H9 (cell line): ENCODE measurements around the gene PPP1CA. TPM values are rescaled to one million over a fixed set of nuclear protein-coding genes. Genes with fewer than 3 reads are reported as not detected.
A peak's percentile ranks its signal among the peaks of the same experiment; 100 is the strongest.

Source experiments
- DNase-seq: peaks from one replicate; pipeline ENCODE4 v3.0.0-alpha.2; 2017
- H2AFZ ChIP-seq: one replicate; pipeline ENCODE4 v1.6.1; 2013; ENCODE audit warnings: mild to moderate bottlenecking, low read length, control low read depth, moderate library complexity
- H2AK5ac ChIP-seq: 2 replicates; pipeline ENCODE4 v1.6.1; 2013; ENCODE audit warnings: low read length, control low read depth, mixed read lengths; ENCODE audit not compliant: insufficient read length
- H2BK120ac ChIP-seq: one replicate; pipeline ENCODE4 v1.6.1; 2013; ENCODE audit warnings: low read depth, mild to moderate bottlenecking, low read length, control low read depth, inconsistent platforms; ENCODE audit not compliant: poor library complexity, severe bottlenecking
- H2BK12ac ChIP-seq: 2 replicates; pipeline ENCODE4 v1.6.1; 2013; ENCODE audit warnings: low read length, control low read depth, mixed read lengths, low read depth; ENCODE audit not compliant: insufficient read length
- H2BK15ac ChIP-seq: 2 replicates; pipeline ENCODE4 v1.6.1; 2013; ENCODE audit warnings: low read depth, low read length, control low read depth
- H2BK20ac ChIP-seq: one replicate; pipeline ENCODE4 v1.6.1; 2013; ENCODE audit warnings: low read depth, mild to moderate bottlenecking, low read length, control low read depth, inconsistent platforms; ENCODE audit not compliant: poor library complexity, severe bottlenecking
- H2BK5ac ChIP-seq: 2 replicates; pipeline ENCODE4 v1.6.1; 2013; ENCODE audit warnings: low read length, control low read depth, mixed read lengths; ENCODE audit not compliant: insufficient read length
- H3K14ac ChIP-seq: 2 replicates; pipeline ENCODE4 v1.6.1; 2013; ENCODE audit warnings: low read length, control low read depth; ENCODE audit not compliant: insufficient read depth
- H3K18ac ChIP-seq: 2 replicates; pipeline ENCODE4 v1.6.1; 2013; ENCODE audit warnings: low read depth, mild to moderate bottlenecking, mixed read lengths, low read length, control low read depth; ENCODE audit not compliant: insufficient read length
- H3K23ac ChIP-seq: 2 replicates; pipeline ENCODE4 v1.6.1; 2013; ENCODE audit warnings: low read length, control low read depth, mixed read lengths, low read depth; ENCODE audit not compliant: insufficient read length
- H3K23me2 ChIP-seq: 2 replicates; pipeline ENCODE4 v1.6.1; 2013; ENCODE audit warnings: low read depth, mild to moderate bottlenecking, mixed read lengths, low read length, control low read depth; ENCODE audit not compliant: insufficient read length, poor library complexity, severe bottlenecking
- H3K27ac ChIP-seq: 2 replicates; pipeline ENCODE4 v1.5.1; 2013; ENCODE audit warnings: low read length, control low read depth, mixed read lengths, low read depth; ENCODE audit not compliant: insufficient read length
- H3K27me3 ChIP-seq: 2 replicates; pipeline ENCODE4 v1.6.1; 2013; ENCODE audit warnings: low read length, control low read depth, inconsistent platforms; ENCODE audit not compliant: insufficient read depth
- H3K4ac ChIP-seq: 2 replicates; pipeline ENCODE4 v1.6.1; 2013; ENCODE audit warnings: low read depth, mild to moderate bottlenecking, control low read depth, inconsistent platforms, low read length, moderate library complexity
- H3K4me1 ChIP-seq: 2 replicates; pipeline ENCODE4 v1.6.1; 2013; ENCODE audit warnings: low read length, control low read depth, inconsistent platforms; ENCODE audit not compliant: insufficient read depth
- H3K4me2 ChIP-seq: 2 replicates; pipeline ENCODE4 v1.6.1; 2013; ENCODE audit warnings: low read length, control low read depth, mixed read lengths; ENCODE audit not compliant: insufficient read length, insufficient read depth
- H3K56ac ChIP-seq: 2 replicates; pipeline ENCODE4 v1.6.1; 2013; ENCODE audit warnings: low read depth, mild to moderate bottlenecking, mixed read lengths, low read length, control low read depth; ENCODE audit not compliant: insufficient read length
- H3K79me1 ChIP-seq: 2 replicates; pipeline ENCODE4 v1.6.1; 2013; ENCODE audit warnings: low read depth, mild to moderate bottlenecking, moderate library complexity, low read length, control low read depth, inconsistent platforms; ENCODE audit not compliant: insufficient read depth, poor library complexity, severe bottlenecking
- H3K79me2 ChIP-seq: 2 replicates; pipeline ENCODE4 v1.6.1; 2013; ENCODE audit warnings: low read length, control low read depth, inconsistent platforms; ENCODE audit not compliant: insufficient read depth
- H3K9ac ChIP-seq: 2 replicates; pipeline ENCODE4 v1.6.1; 2013; ENCODE audit warnings: low read length, control low read depth, mixed read lengths; ENCODE audit not compliant: insufficient read length; ENCODE audit errors: extremely low read depth
- H3K9me3 ChIP-seq: one replicate; pipeline ENCODE4 v1.6.1; 2013; ENCODE audit warnings: low read depth, low read length, inconsistent platforms; ENCODE audit not compliant: control insufficient read depth
- H3T11ph ChIP-seq: one replicate; pipeline ENCODE4 v1.6.1; 2013; ENCODE audit warnings: mild to moderate bottlenecking, low read length, control low read depth, inconsistent platforms
- H4K20me1 ChIP-seq: one replicate; pipeline ENCODE4 v1.6.1; 2013; ENCODE audit not compliant: control insufficient read depth, insufficient read length, insufficient read depth
- H4K5ac ChIP-seq: 2 replicates; pipeline ENCODE4 v1.6.1; 2013; ENCODE audit warnings: low read depth, mild to moderate bottlenecking, mixed read lengths, low read length, control low read depth; ENCODE audit not compliant: insufficient read length
- H4K8ac ChIP-seq: replicated peaks from 2 replicates; pipeline ENCODE4 v1.6.1; 2013; ENCODE audit warnings: low read length, control low read depth, mixed read lengths, low read depth; ENCODE audit not compliant: insufficient read length
- H4K91ac ChIP-seq: 2 replicates; pipeline ENCODE4 v1.6.1; 2013; ENCODE audit warnings: low read depth, mild to moderate bottlenecking, moderate library complexity, mixed read lengths, low read length, control low read depth; ENCODE audit not compliant: insufficient read length
- H3K27ac Mint-ChIP-seq, 3 experiments: 2 replicates in 2 of 3; 3 replicates in 1 of 3; pipeline ENCODE4 v1.8.0; 2020 to 2021; ENCODE audit warnings: mixed read lengths in 3 of 3, mild to moderate bottlenecking in 1 of 3, moderate library complexity in 1 of 3
- H3K27me3 Mint-ChIP-seq: 2 replicates; pipeline ENCODE4 v1.8.0; 2021; ENCODE audit warnings: low read depth, mild to moderate bottlenecking, moderate library complexity, mixed read lengths
- H3K36me3 Mint-ChIP-seq, 3 experiments: 2 replicates in 2 of 3; 3 replicates in 1 of 3; pipeline ENCODE4 v1.8.0; 2020 to 2021; ENCODE audit warnings: low read depth in 3 of 3, mixed read lengths in 3 of 3; ENCODE audit not compliant: insufficient read depth in 1 of 3
- H3K4me1 Mint-ChIP-seq, 2 experiments: 2 replicates each; pipeline ENCODE4 v1.8.0; 2020; ENCODE audit warnings: mixed read lengths in 2 of 2
- H3K4me3 Mint-ChIP-seq, 2 experiments: 2 replicates in 1 of 2; 3 replicates in 1 of 2; pipeline ENCODE4 v1.8.0; 2020 to 2021; ENCODE audit warnings: mild to moderate bottlenecking in 2 of 2, mixed read lengths in 2 of 2, moderate library complexity in 1 of 2
- H3K9me3 Mint-ChIP-seq, 2 experiments: 2 replicates in 1 of 2; 3 replicates in 1 of 2; pipeline ENCODE4 v1.8.0; 2020; ENCODE audit warnings: mild to moderate bottlenecking in 2 of 2, mixed read lengths in 2 of 2, moderate library complexity in 1 of 2
- WGBS: extraction: QIAGEN DNeasy Blood & Tissue Kit; methylation state at CpG from one replicate; pipeline ENCODE4 v1.1.7; 2013; ENCODE audit warnings: missing lambda C conversion rate, low lambda C conversion rate, mixed read lengths; ENCODE audit not compliant: insufficient read length; ENCODE audit errors: extremely low coverage; 5-methylcytosine and 5-hydroxymethylcytosine counted together
- total RNA-seq: library from RNA; stranded (reverse); gene quantifications from 2 replicates; pipeline ENCODE4 v1.2.1, GENCODE V29; 2021
- TF ChIP-seq, protein P1 (sequence below): fragments of 200-600 bp; sonication (generic); conservative IDR thresholded peaks from 3 replicates; pipeline ENCODE4 v1.8.0; 2021; ENCODE audit warnings: antibody characterized with exemption, mild to moderate bottlenecking

The PPP1CA gene
- total RNA-seq, 1 experiment from 2014 or later: 205 TPM

- Histone ChIP-seq H3K79me2 (no peaks in the 10 kb centered on the region), H3K14ac (no peak overlapping the region), H2BK5ac (no peak overlapping the region), H3K4ac (no peak overlapping the region), H4K5ac (no peak overlapping the region), H2AK5ac (no peak overlapping the region), H4K91ac (no peak overlapping the region), H2BK15ac (no peak overlapping the region), H2AFZ (no peak overlapping the region), H3K56ac (no peak overlapping the region), H3K23ac (no peak overlapping the region), H3K9me3 (no peaks in the 10 kb centered on the region), H3K27me3 (no peaks in the 10 kb centered on the region), H4K20me1 (no peaks in the 10 kb centered on the region), H3K27ac (no peak overlapping the region), H3K79me1 (no peaks in the 10 kb centered on the region), H4K8ac (no peak overlapping the region), H2BK120ac (no peak overlapping the region), H3K18ac (no peak overlapping the region), H3K4me2 (no peak overlapping the region), H2BK20ac (no peak overlapping the region), H3K9ac (no peak overlapping the region), H2BK12ac (no peak overlapping the region), H3K4me1 (no peaks in the 10 kb centered on the region), H3K23me2 (no peaks in the 10 kb centered on the region), H3T11ph (no peak overlapping the region)
- TF ChIP-seq, protein P1, sequence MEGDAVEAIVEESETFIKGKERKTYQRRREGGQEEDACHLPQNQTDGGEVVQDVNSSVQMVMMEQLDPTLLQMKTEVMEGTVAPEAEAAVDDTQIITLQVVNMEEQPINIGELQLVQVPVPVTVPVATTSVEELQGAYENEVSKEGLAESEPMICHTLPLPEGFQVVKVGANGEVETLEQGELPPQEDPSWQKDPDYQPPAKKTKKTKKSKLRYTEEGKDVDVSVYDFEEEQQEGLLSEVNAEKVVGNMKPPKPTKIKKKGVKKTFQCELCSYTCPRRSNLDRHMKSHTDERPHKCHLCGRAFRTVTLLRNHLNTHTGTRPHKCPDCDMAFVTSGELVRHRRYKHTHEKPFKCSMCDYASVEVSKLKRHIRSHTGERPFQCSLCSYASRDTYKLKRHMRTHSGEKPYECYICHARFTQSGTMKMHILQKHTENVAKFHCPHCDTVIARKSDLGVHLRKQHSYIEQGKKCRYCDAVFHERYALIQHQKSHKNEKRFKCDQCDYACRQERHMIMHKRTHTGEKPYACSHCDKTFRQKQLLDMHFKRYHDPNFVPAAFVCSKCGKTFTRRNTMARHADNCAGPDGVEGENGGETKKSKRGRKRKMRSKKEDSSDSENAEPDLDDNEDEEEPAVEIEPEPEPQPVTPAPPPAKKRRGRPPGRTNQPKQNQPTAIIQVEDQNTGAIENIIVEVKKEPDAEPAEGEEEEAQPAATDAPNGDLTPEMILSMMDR: no peak
- no peaks in the 10 kb centered on the region for H3K36me3 Mint-ChIP-seq
- no peak for DNase-seq
- no CpG with 5 or more reads among the region's 15 CpGs for WGBS
- H3K4me3 Mint-ChIP-seq: 0 out of 5 replicates have a peak overlapping the region, but pooled peaks of 1 of the 2 experiments have one; percentile 17
- H3K27ac Mint-ChIP-seq: no peak overlapping the region
- H3K4me1 Mint-ChIP-seq: peaks cover 14 to 28% of the 10 kb centered on the region in 2 experiments
- no peaks in the 10 kb centered on the region for H3K9me3 Mint-ChIP-seq
- peaks cover 52% of the 10 kb centered on the region for H3K27me3 Mint-ChIP-seq
Measured at GRCh38 chr11:67410369-67410831, 8.7 kb upstream of the PPP1CA start.
